Activated naive CD4-positive, alpha-beta T cell treated with anti-CD3 and anti-CD28 coated beads, Interleukin-2, amount 10 ng/mL, durations not matched to agents 7 days and 5 days (primary cell): ENCODE measurements around the gene SRC.
A peak's percentile ranks its signal among the peaks of the same experiment; 100 is the strongest.

ENCODE experiments used
- CTCF ChIA-PET: fragments of 350-600 bp; sonication (Branson Sonifier 250); formaldehyde crosslinking; loops from one replicate; lab custom pipeline; 2021; ENCODE audit warnings: antibody characterized with exemption; lab: Charles Lee
- DNase-seq: peaks from one replicate; pipeline ENCODE4 v3.0.0-alpha.2; 2020
- H3K27ac Mint-ChIP-seq: one replicate; pipeline ENCODE4 v1.8.0; 2021; ENCODE audit warnings: mild to moderate bottlenecking, moderate library complexity, mixed read lengths
- H3K27me3 Mint-ChIP-seq: one replicate; pipeline ENCODE4 v1.8.0; 2021; ENCODE audit warnings: mild to moderate bottlenecking, mixed read lengths
- H3K36me3 Mint-ChIP-seq: one replicate; pipeline ENCODE4 v1.8.0; 2021; ENCODE audit warnings: mixed read lengths
- H3K4me1 Mint-ChIP-seq: one replicate; pipeline ENCODE4 v1.8.0; 2021; ENCODE audit warnings: mixed read lengths
- H3K4me3 Mint-ChIP-seq: one replicate; pipeline ENCODE4 v1.8.0; 2021; ENCODE audit warnings: mild to moderate bottlenecking, moderate library complexity, mixed read lengths
- H3K9me3 Mint-ChIP-seq: one replicate; pipeline ENCODE4 v1.8.0; 2021; ENCODE audit warnings: mixed read lengths

SRC gene

DNA sequence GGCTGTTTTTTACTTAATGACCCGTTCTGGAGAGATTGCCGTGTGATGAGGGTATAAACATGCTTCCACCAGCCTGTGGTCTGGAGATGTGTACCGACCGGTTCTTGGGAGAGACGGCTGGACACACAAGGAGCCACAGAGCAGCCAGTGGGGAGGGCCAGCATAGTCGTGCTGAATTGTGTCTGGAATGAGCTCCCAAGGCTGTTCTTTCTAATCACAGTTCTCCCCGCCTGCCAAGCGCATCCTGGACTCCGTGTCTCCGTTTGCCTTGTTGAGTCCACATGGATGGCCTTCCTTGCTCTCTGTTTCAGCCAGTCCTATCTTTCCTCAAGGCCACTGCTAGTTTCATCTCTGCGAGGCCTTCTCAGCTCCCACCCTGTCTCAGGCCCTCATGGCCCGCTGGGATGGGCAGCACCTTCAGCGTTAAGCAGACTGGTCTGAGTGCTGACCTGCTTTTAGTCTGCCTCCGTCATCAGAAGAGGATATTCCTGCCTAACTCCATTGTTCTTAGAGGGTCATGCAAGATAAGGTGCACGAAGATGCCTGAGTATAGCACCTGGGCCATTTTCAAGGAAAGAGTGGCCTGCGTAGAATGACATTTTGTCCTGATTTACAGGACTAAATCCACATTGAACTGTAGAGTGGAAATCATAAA lies 35.9 kb upstream of the SRC start:
- Mint-ChIP-seq H3K27ac (peak overlapping the region; percentile 17), H3K9me3 (no peaks in the 10 kb centered on the region), H3K4me3 (no peak overlapping the region), H3K27me3 (no peaks in the 10 kb centered on the region), H3K4me1 (peaks cover 6% of the 10 kb centered on the region), H3K36me3 (peaks cover 19% of the 10 kb centered on the region)
- CTCF ChIA-PET = no interaction called here
- DNase-seq = no peak

DNA sequence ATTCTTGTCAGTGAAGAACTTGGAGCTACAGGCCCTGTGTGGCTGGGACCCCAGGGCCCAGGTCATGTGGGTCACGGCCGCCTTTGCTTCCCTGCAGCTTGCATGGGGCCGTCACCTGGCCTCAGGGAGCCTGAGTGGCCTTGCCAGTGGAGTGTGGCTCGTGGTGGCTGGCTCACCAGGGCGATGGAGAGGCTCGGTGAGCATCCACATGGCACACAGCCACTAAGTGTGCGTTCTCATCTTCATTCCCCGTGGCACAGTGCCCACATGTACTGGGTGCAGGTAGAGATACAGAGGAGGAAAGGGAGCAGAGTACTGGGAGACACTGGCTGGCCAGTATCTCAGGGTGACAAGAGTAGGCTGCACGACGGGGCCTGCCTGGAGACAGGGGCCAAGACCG lies 35.0 kb upstream of the SRC start:
- H3K9me3 Mint-ChIP-seq = no peaks in the 10 kb centered on the region
- peaks cover 15% of the 10 kb centered on the region for H3K4me1 Mint-ChIP-seq
- H3K27ac Mint-ChIP-seq = no peak overlapping the region
- CTCF ChIA-PET = no interaction called here
- no peak overlapping the region for H3K4me3 Mint-ChIP-seq
- peaks cover 19% of the 10 kb centered on the region for H3K36me3 Mint-ChIP-seq
- no peak for DNase-seq
- H3K27me3 Mint-ChIP-seq = no peaks in the 10 kb centered on the region

DNA sequence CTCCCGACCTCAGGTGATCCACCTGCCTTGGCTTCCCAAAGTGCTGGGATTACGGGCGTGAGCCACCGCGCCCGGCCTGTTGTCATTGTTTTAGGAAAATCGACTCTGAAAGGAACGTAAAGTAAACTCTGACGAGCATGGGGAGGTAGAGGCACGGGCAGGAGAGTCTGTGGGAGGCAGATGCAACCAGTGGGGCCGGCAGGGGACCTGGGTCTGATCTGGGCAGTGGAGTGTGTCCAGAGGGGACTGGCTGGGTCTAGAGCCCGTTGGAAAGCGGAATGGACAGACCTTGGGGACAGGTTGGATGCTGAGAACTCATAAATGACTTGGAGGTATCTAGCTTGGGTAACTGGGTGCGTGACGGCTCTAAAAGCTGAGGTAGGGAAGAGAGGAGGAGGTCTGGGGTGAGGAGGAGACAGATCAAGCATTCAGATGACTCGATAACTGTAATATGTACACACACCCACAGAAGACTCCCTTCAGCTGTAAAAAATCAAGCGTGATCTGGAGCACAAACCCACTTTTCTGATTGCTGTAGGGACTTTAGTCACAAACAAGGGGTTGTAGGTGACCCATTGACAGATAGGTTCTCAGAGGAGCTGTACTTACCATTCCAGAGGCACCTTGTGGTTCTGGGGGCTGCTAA lies 34.1 kb upstream of the SRC start:
- no peak overlapping the region for H3K4me3 Mint-ChIP-seq
- H3K36me3 Mint-ChIP-seq = peaks cover 22% of the 10 kb centered on the region
- no peak overlapping the region for H3K27ac Mint-ChIP-seq
- CTCF ChIA-PET = interaction anchor here (0.9 kb wide), 1 partner anchor 18 kb away, joined by 3 read pairs; no protein-coding TSS in a partner anchor
- H3K4me1 Mint-ChIP-seq = peaks cover 24% of the 10 kb centered on the region
- DNase-seq = no peak
- no peaks in the 10 kb centered on the region for H3K9me3 Mint-ChIP-seq
- no peaks in the 10 kb centered on the region for H3K27me3 Mint-ChIP-seq

DNA sequence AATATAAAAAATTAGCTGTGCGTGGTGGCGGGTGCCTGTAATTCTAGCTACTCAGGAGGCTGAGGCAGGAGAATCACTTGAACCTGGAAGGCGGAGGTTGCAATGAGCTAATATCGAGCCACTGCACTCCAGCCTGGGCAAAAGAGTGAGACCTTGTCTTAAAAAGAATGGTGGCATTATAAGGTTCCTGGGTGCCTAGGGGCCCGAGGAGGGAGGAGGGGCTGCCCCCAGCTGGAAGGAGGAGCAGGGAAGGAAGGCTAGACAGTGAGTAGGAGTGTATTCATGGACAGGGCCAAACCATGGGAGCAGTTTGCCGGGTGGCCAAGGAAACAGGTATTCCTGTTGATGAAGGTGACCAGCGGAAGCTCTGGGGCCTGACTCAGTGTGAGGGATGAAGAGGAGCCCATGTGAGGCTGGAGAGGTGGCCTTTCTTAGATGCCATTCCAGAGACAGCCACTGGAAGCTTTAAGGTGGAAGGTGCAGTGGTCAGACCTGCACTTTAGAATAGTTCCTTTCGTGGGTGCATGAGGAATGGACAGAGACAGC lies 32.3 kb upstream of the SRC start:
- H3K36me3 Mint-ChIP-seq = peaks cover 25% of the 10 kb centered on the region
- H3K27ac Mint-ChIP-seq = peak overlapping the region; percentile 29
- no peaks in the 10 kb centered on the region for H3K27me3 Mint-ChIP-seq
- no peaks in the 10 kb centered on the region for H3K9me3 Mint-ChIP-seq
- CTCF ChIA-PET = interaction anchor here (0.6 kb wide), 1 partner anchor 655 kb away, joined by 3 read pairs; no protein-coding TSS in a partner anchor
- H3K4me3 Mint-ChIP-seq = no peak overlapping the region
- H3K4me1 Mint-ChIP-seq = peaks cover 25% of the 10 kb centered on the region
- DNase-seq = no peak

DNA sequence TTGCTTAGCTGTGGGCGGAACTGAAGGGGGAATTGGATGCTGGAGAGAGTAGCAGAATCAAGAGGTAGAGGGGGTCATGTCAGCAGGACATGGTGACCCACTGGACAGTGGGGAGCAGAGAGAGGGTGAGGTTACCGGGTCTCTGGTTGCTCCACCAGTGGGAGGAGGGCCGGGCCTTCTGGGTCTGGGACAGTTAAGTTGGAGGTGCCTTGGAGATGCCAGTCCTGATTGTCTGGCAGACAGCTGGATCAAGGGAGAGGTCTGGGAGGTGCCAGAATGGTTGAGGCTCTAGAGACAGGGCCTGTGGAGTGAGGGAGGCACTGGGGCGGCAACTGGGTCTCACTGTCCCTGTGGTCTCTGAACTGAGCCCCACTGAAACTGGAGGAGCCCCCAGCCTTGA lies 31.8 kb upstream of the SRC start:
- DNase-seq = no peak
- no peaks in the 10 kb centered on the region for H3K27me3 Mint-ChIP-seq
- H3K27ac Mint-ChIP-seq = peak overlapping the region; percentile 29
- H3K9me3 Mint-ChIP-seq = no peaks in the 10 kb centered on the region
- H3K4me1 Mint-ChIP-seq = peaks cover 24% of the 10 kb centered on the region
- CTCF ChIA-PET = interaction anchor here (0.6 kb wide), 1 partner anchor 656 kb away, joined by 3 read pairs; no protein-coding TSS in a partner anchor
- peaks cover 22% of the 10 kb centered on the region for H3K36me3 Mint-ChIP-seq
- H3K4me3 Mint-ChIP-seq = no peak overlapping the region

DNA sequence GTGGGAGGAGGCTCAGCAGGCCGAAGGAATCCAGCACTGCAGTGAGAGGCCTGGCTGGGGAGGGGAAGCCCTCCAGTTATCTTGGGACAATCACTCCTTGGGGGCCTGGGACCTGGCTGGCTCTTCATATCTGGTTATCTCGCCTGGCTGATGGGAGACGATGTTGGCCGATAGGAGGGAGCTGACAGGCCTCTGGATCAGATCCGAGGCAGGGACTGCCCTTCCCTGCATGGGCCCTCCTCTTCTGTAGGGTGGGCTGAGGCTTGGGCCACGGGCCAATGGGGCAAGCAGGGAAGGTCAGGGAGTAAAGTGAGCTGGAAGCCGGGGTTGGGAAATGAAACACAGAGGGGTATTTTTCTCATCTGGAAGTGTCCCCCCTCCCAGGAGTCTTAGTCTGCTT lies 31.3 kb upstream of the SRC start:
- Mint-ChIP-seq H3K27ac (no peak overlapping the region), H3K4me3 (no peak overlapping the region), H3K9me3 (no peaks in the 10 kb centered on the region), H3K27me3 (no peaks in the 10 kb centered on the region), H3K4me1 (peaks cover 24% of the 10 kb centered on the region), H3K36me3 (peaks cover 22% of the 10 kb centered on the region)
- CTCF ChIA-PET = no interaction called here
- no peak for DNase-seq

DNA sequence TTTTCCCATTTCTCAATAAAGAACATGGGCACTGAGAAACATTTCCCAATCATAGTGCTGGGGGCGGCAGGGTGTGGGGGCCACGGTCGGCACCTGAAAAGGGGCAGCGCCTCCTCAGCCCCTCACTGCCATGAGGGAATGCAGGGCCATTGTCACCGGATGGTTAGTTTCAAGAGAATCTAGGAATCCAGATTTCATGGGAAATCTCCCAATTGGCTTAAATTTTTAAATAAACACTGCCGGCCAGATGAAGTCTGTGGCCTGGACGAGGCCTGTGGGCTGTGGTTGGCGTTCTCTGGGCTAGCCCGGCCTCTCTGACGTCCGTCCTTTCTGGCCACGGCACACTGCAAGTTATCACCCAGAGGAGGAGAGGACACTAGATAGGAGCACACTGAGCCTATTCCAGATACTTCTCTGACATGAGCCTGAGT lies 30.9 kb upstream of the SRC start:
- peaks cover 24% of the 10 kb centered on the region for H3K4me1 Mint-ChIP-seq
- H3K27me3 Mint-ChIP-seq = no peaks in the 10 kb centered on the region
- peaks cover 21% of the 10 kb centered on the region for H3K36me3 Mint-ChIP-seq
- CTCF ChIA-PET = no interaction called here
- H3K4me3 Mint-ChIP-seq = no peak overlapping the region
- DNase-seq = no peak
- no peak overlapping the region for H3K27ac Mint-ChIP-seq
- H3K9me3 Mint-ChIP-seq = no peaks in the 10 kb centered on the region

GRCh38 chr20:37315452-37316110 lies 30.4 kb upstream of the SRC start:
- no peak for DNase-seq
- H3K36me3 Mint-ChIP-seq = peaks cover 18% of the 10 kb centered on the region
- CTCF ChIA-PET = no interaction called here
- peak overlapping the region; percentile 72 for H3K27ac Mint-ChIP-seq
- no peak overlapping the region for H3K4me3 Mint-ChIP-seq
- H3K9me3 Mint-ChIP-seq = no peaks in the 10 kb centered on the region
- no peaks in the 10 kb centered on the region for H3K27me3 Mint-ChIP-seq
- H3K4me1 Mint-ChIP-seq = peaks cover 24% of the 10 kb centered on the region

GRCh38 chr20:37316116-37316774 lies 29.7 kb upstream of the SRC start:
- CTCF ChIA-PET = no interaction called here
- no peaks in the 10 kb centered on the region for H3K9me3 Mint-ChIP-seq
- H3K4me3 Mint-ChIP-seq = no peak overlapping the region
- peaks cover 24% of the 10 kb centered on the region for H3K4me1 Mint-ChIP-seq
- H3K27me3 Mint-ChIP-seq = no peaks in the 10 kb centered on the region
- DNase-seq = peak; percentile 53
- H3K27ac Mint-ChIP-seq = peak overlapping the region; percentile 72
- H3K36me3 Mint-ChIP-seq = peaks cover 12% of the 10 kb centered on the region

DNA sequence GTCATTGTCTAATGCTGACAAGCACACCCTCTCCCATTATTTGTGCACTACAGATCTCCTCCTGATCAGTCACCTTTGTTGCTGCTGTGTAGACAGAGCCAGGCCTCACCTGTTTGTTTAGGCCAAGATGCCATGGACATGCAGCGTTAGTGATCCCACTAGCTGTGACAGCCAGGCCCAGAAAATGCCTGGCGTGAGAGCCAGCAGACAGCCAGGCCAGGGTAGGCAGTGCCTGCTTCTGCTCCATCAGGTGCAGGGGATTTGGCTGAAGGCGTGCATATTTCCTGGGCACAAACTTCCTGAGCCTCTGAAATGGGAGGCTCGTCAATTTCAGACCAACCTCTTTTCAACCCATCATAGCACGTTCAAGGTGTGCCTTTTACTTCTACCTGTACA lies 29.2 kb upstream of the SRC start:
- Mint-ChIP-seq H3K27ac (peak overlapping the region; percentile 72), H3K9me3 (no peaks in the 10 kb centered on the region), H3K4me3 (no peak overlapping the region), H3K36me3 (peaks cover 12% of the 10 kb centered on the region), H3K4me1 (peaks cover 24% of the 10 kb centered on the region), H3K27me3 (no peaks in the 10 kb centered on the region)
- DNase-seq = no peak
- CTCF ChIA-PET = no interaction called here

GRCh38 chr20:37317316-37317715 lies 28.6 kb upstream of the SRC start:
- Mint-ChIP-seq H3K27me3 (no peaks in the 10 kb centered on the region), H3K4me1 (peaks cover 24% of the 10 kb centered on the region), H3K4me3 (no peak overlapping the region), H3K27ac (peak overlapping the region; percentile 42), H3K9me3 (no peaks in the 10 kb centered on the region), H3K36me3 (peaks cover 12% of the 10 kb centered on the region)
- DNase-seq = no peak
- CTCF ChIA-PET = no interaction called here

DNA sequence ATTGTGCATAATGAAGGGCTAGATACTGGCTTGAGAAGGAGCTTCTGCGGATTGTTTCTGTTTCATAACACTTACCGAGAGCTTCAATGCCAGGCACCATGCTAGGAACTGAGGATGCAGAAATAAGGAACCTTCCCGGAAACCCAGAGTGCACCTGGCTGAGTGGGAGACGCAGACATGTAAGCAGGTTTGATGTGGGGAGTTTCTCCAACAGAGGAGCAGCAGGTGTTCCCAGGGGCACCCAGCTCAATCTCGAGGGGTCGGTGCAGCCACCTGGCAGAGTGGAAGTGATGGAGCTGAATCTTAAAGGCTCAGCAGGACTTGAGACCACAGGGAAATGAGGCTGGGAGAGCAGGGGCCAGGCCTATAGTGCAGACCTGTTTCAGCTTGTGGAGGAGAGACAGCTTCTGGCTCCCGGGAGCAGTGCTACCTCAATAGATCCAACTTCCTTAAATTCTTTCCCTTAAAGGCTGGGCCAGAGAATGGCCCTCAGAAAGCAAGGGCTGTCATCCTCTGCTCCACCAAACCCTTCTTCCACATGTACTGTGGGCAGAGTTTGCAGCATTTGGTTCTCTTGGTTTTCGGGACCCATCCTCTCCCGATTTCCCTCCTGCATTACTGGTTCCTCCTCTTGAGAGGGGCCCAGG lies 27.8 kb upstream of the SRC start:
- no peak overlapping the region for H3K27ac Mint-ChIP-seq
- CTCF ChIA-PET = no interaction called here
- DNase-seq = no peak
- no peak overlapping the region for H3K4me3 Mint-ChIP-seq
- H3K9me3 Mint-ChIP-seq = no peaks in the 10 kb centered on the region
- no peaks in the 10 kb centered on the region for H3K27me3 Mint-ChIP-seq
- peaks cover 9% of the 10 kb centered on the region for H3K36me3 Mint-ChIP-seq
- H3K4me1 Mint-ChIP-seq = peaks cover 24% of the 10 kb centered on the region

- CTCF ChIA-PET = no interaction called here
- peaks cover 24% of the 10 kb centered on the region for H3K4me1 Mint-ChIP-seq
- no peak for DNase-seq
Measured at GRCh38 chr20:37319151-37319671, 26.7 kb upstream of the SRC start.

More at GRCh38 chr20:37319151-37319671, 26.7 kb upstream of the SRC start:
- Mint-ChIP-seq H3K27me3 (no peaks in the 10 kb centered on the region), H3K4me3 (no peak overlapping the region), H3K9me3 (no peaks in the 10 kb centered on the region), H3K36me3 (peaks cover 9% of the 10 kb centered on the region), H3K27ac (no peak overlapping the region)
